Measurements from ENCODE around the gene ROR1.

Gene ROR1

GRCh38 chr1:63777286-63777685, 3.5 kb downstream of the ROR1 start:
- TF ChIP-seq MAX (IDR thresholded peaks at IDR 0.05; ENCODE audit: low read depth, low read length) (no peak), MYC (IDR thresholded peaks at IDR 0.05; ENCODE audit: low read depth, low read length) (no peak), POLR2A (IDR thresholded peaks at IDR 0.05; ENCODE audit: extremely low read depth, insufficient read length) (no peak), CTCF (IDR thresholded peaks at IDR 0.05; ENCODE audit: low read depth, low read length) (no peak)
- no peak overlapping the region for H3K4me3 ChIP-seq (ENCODE audit: low read depth, low read length)
- DNase-seq (ENCODE audit: low read depth): no peak

- DNase-seq (ENCODE audit: low read depth): no peak
- TF ChIP-seq POLR2A (IDR thresholded peaks at IDR 0.05; ENCODE audit: extremely low read depth, insufficient read length): no peak
- no peak for TF ChIP-seq MAX (IDR thresholded peaks at IDR 0.05; ENCODE audit: low read depth, low read length)
- TF ChIP-seq MYC (IDR thresholded peaks at IDR 0.05; ENCODE audit: low read depth, low read length): no peak
- no peak for TF ChIP-seq CTCF (IDR thresholded peaks at IDR 0.05; ENCODE audit: low read depth, low read length)
- H3K4me3 ChIP-seq (ENCODE audit: low read depth, low read length): no peak overlapping the region
Measured at GRCh38 chr1:63777965-63778880, 4.4 kb downstream of the ROR1 start.

- TF ChIP-seq MYC (IDR thresholded peaks at IDR 0.05; ENCODE audit: low read depth, low read length): no peak
- no peak for TF ChIP-seq POLR2A (IDR thresholded peaks at IDR 0.05; ENCODE audit: extremely low read depth, insufficient read length)
- TF ChIP-seq MAX (IDR thresholded peaks at IDR 0.05; ENCODE audit: low read depth, low read length): no peak
- no peak for TF ChIP-seq CTCF (IDR thresholded peaks at IDR 0.05; ENCODE audit: low read depth, low read length)
- no peak for DNase-seq (ENCODE audit: low read depth)
Measured at GRCh38 chr1:63779338-63780211, 5.8 kb downstream of the ROR1 start.

GRCh38 chr1:63780565-63780964, 6.7 kb downstream of the ROR1 start:
- no peak overlapping the region for H3K4me3 ChIP-seq (ENCODE audit: low read depth, low read length)
- DNase-seq (ENCODE audit: low read depth): no peak
- TF ChIP-seq CTCF (IDR thresholded peaks at IDR 0.05; ENCODE audit: low read depth, low read length) (no peak), MAX (IDR thresholded peaks at IDR 0.05; ENCODE audit: low read depth, low read length) (no peak), MYC (IDR thresholded peaks at IDR 0.05; ENCODE audit: low read depth, low read length) (no peak), POLR2A (IDR thresholded peaks at IDR 0.05; ENCODE audit: extremely low read depth, insufficient read length) (no peak)

More at GRCh38 chr1:63779338-63780211, 5.8 kb downstream of the ROR1 start:
- no peak overlapping the region for H3K4me3 ChIP-seq (ENCODE audit: low read depth, low read length)

- DNase-seq (ENCODE audit: low read depth): no peak
- TF ChIP-seq MAX (IDR thresholded peaks at IDR 0.05; ENCODE audit: low read depth, low read length): no peak
- TF ChIP-seq POLR2A (IDR thresholded peaks at IDR 0.05; ENCODE audit: extremely low read depth, insufficient read length): no peak
- no peak for TF ChIP-seq MYC (IDR thresholded peaks at IDR 0.05; ENCODE audit: low read depth, low read length)
- TF ChIP-seq CTCF (IDR thresholded peaks at IDR 0.05; ENCODE audit: low read depth, low read length): no peak
- no peak overlapping the region for H3K4me3 ChIP-seq (ENCODE audit: low read depth, low read length)
Measured at GRCh38 chr1:63782982-63783381, 9.2 kb downstream of the ROR1 start.
